GM06990 (cell line): ENCODE results near the gene RPS6KA5.
"Not testable (repeated sequence)": the region's sequence is repeated elsewhere in the genome, so short reads cannot be mapped to it uniquely, and the experiment has no call there.

Source experiments
- DNase-seq: peaks from one replicate; pipeline ENCODE4 v3.0.0-alpha.2; 2011; ENCODE audit not compliant: insufficient read length; ENCODE audit errors: extremely low read depth
- H3K27me3 ChIP-seq: replicated peaks from 2 replicates; pipeline ENCODE4 v1.6.0; 2011; ENCODE audit warnings: low read length; ENCODE audit not compliant: control insufficient read depth, insufficient read depth
- H3K36me3 ChIP-seq: 2 replicates; pipeline ENCODE4 v1.5.1; 2011; ENCODE audit warnings: low read length; ENCODE audit not compliant: control insufficient read depth, insufficient read depth
- H3K4me3 ChIP-seq: replicated peaks from 2 replicates; pipeline ENCODE4 v1.5.1; 2011; ENCODE audit warnings: low read depth, mild to moderate bottlenecking, control low read depth, low read length
- TF ChIP-seq, protein P1 (sequence below): IDR thresholded peaks from 2 replicates; pipeline ENCODE4 v1.5.1; 2011; ENCODE audit warnings: low read length, control low read depth, mild to moderate bottlenecking, inconsistent platforms; ENCODE audit not compliant: insufficient read depth, poor library complexity, severe bottlenecking

RPS6KA5 gene

GRCh38 chr14:91060351-91061055 lies at the start of gene RPS6KA5:
RPS6KA5 (minus strand) TSS chr14:91060641; CDS start chr14:91060434, 207 bp downstream.
- peak within 1 kb of the TSS; percentile 89 for H3K4me3 ChIP-seq
- TF ChIP-seq, protein P1, sequence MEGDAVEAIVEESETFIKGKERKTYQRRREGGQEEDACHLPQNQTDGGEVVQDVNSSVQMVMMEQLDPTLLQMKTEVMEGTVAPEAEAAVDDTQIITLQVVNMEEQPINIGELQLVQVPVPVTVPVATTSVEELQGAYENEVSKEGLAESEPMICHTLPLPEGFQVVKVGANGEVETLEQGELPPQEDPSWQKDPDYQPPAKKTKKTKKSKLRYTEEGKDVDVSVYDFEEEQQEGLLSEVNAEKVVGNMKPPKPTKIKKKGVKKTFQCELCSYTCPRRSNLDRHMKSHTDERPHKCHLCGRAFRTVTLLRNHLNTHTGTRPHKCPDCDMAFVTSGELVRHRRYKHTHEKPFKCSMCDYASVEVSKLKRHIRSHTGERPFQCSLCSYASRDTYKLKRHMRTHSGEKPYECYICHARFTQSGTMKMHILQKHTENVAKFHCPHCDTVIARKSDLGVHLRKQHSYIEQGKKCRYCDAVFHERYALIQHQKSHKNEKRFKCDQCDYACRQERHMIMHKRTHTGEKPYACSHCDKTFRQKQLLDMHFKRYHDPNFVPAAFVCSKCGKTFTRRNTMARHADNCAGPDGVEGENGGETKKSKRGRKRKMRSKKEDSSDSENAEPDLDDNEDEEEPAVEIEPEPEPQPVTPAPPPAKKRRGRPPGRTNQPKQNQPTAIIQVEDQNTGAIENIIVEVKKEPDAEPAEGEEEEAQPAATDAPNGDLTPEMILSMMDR = no peak
- H3K27me3 ChIP-seq = no peaks in the 10 kb centered on the region
- H3K36me3 ChIP-seq = no peaks in the 10 kb centered on the region
- DNase-seq = peak; percentile 99

- Histone ChIP-seq H3K4me3 (no peak overlapping the region), H3K27me3 (no peaks in the 10 kb centered on the region), H3K36me3 (no peaks in the 10 kb centered on the region)
- TF ChIP-seq, protein P1 = no peak
- peak; percentile 34 for DNase-seq
These were observed 48.6 kb upstream of the RPS6KA5 start for GRCh38 chr14:91108941-91109611.

DNA sequence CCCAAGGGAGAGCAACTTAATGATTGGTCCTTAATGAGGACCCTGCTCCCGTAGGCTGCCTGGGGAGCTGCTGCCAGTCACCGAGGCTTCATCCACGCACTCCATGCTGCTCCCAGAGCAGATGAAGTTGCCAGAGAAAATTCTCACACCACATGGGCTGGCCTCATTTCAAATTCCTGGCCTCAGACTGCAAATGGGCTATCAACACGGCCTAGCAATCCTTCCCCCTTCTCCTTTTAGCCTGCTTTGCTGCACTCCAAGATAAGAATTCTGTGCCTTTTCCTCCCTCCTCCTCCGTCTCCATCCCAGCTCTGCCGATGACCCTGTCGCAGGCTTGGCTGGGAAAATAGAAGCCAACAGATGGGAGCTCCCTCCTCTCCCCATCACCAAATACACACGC lies 42.7 kb upstream of the RPS6KA5 start:
- no peak for DNase-seq
- Histone ChIP-seq H3K36me3 (no peaks in the 10 kb centered on the region), H3K4me3 (no peak overlapping the region), H3K27me3 (no peaks in the 10 kb centered on the region)
- TF ChIP-seq, protein P1 = no peak

GRCh38 chr14:91100102-91100501 lies 39.7 kb upstream of the RPS6KA5 start:
- TF ChIP-seq, protein P1 = no peak
- no peak overlapping the region for H3K4me3 ChIP-seq
- H3K27me3 ChIP-seq = no peaks in the 10 kb centered on the region
- no peak for DNase-seq
- no peaks in the 10 kb centered on the region for H3K36me3 ChIP-seq

- H3K36me3 ChIP-seq = no peaks in the 10 kb centered on the region
- H3K27me3 ChIP-seq = no peaks in the 10 kb centered on the region
- no peak for DNase-seq
- TF ChIP-seq, protein P1 = no peak
- no peak overlapping the region for H3K4me3 ChIP-seq
These were observed 38.1 kb upstream of the RPS6KA5 start for GRCh38 chr14:91098591-91098990.

- not testable (repeated sequence) for DNase-seq
These were observed 37.2 kb upstream of the RPS6KA5 start for GRCh38 chr14:91097657-91098056.

More at GRCh38 chr14:91097657-91098056, 37.2 kb upstream of the RPS6KA5 start:
- H3K4me3 ChIP-seq, H3K27me3 ChIP-seq, H3K36me3 ChIP-seq: not testable (repeated sequence)
